ENCODE results near the gene SUFU. TPM values are rescaled to one million over a fixed set of nuclear protein-coding genes. Genes with fewer than 3 reads are reported as not detected.
A peak's percentile ranks its signal among the peaks of the same experiment; 100 is the strongest.

SUFU gene
- total and polyA plus RNA-seq, 2 experiments from 2014 or later, result 2.8 to 5.6 TPM

DNA sequence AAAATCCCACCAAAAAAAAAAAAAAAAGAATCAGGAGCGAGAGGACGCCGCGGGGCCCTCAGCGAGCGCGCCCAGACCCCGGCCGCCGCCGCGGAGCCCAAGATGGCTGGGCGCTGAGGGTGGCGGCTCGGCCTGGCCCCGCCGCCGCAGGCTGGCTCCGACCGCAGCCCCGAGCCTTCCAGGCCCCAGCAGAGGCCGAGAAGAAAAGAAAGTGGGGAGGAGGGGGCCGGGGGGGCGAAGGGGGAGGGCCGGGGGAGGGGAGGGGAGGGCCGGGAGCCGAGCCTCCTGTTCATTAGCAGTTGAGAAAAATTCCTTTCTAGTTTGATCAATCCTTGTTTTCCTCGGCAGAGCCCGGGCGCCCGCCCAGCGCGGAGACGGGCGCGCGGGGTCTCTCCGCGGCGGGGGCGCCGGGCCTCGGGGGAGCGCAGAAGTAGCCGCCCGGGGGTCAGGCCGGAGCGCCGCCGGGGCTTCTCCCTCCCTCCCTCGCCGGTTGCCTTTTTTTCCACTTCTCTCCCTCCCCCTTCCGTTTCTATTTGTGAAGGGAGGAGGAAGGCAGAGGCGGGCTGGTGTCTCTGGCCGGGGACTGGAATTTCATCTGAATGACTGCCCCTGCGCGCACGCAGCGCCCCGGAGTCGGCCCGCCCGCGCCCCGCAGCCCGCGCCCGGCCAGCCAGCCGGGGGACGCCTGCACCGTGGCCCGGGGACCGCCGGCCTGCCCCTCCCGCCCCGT is 139.7 kb downstream of the SUFU start:
- Histone ChIP-seq H3K9me2 (ENCODE audit: insufficient read depth) (no peaks in the 10 kb centered on the region), H3K27me3 (ENCODE audit: insufficient read depth) (0 out of 2 replicates have a peak, but pooled peaks cover 3% of the 10 kb centered on the region), H3F3A (replicated peaks; ENCODE audit: low read depth) (peaks cover 13% of the 10 kb centered on the region), H3K79me2 (replicated peaks; ENCODE audit: insufficient read depth) (peaks cover 35% of the 10 kb centered on the region), H4K20me1 (replicated peaks; ENCODE audit: insufficient read depth) (peaks cover 13% of the 10 kb centered on the region; the same call in 1 of the 2 replicates), H3K27ac (ENCODE audit: low read depth) (peak overlapping the region; percentile 92), H2AFZ (peak overlapping the region; percentile 91; the same call in 1 of the 2 replicates), H3K4me1 (ENCODE audit: insufficient read depth) (peaks cover 18% of the 10 kb centered on the region), H3K4me3 (peak overlapping the region; percentile 86), H3K4me2 (peak overlapping the region; percentile 95), H3K36me3 (ENCODE audit: insufficient read depth) (no peaks in the 10 kb centered on the region)
- peaks cover 26% of the 10 kb centered on the region for H3K4me1 Mint-ChIP-seq
- peaks cover 21% of the 10 kb centered on the region for H3K27me3 Mint-ChIP-seq (ENCODE audit: insufficient read depth, low read depth, poor library complexity)
- ATAC-seq, result peak; percentile 20
- TF ChIP-seq POLR2AphosphoS5 (IDR thresholded peaks at IDR 0.05; ENCODE audit: low read depth) (peak; percentile 23; the same call in 1 of the 2 replicates), ZNF114 (CRISPR knock-in tag; IDR thresholded peaks at IDR 0.05) (no peak)
- no peaks in the 10 kb centered on the region; the same call in 2 of the 3 replicates for H3K36me3 Mint-ChIP-seq (ENCODE audit: low read depth)
- H3K27ac Mint-ChIP-seq, result 0 out of 2 replicates have a peak overlapping the region, but pooled peaks have one; percentile 94
- peak; percentile 76 for DNase-seq (ENCODE audit: low spot score)
- H3K4me3 Mint-ChIP-seq, result peak overlapping the region; percentile 92
- no peaks in the 10 kb centered on the region for H3K9me3 Mint-ChIP-seq

DNA sequence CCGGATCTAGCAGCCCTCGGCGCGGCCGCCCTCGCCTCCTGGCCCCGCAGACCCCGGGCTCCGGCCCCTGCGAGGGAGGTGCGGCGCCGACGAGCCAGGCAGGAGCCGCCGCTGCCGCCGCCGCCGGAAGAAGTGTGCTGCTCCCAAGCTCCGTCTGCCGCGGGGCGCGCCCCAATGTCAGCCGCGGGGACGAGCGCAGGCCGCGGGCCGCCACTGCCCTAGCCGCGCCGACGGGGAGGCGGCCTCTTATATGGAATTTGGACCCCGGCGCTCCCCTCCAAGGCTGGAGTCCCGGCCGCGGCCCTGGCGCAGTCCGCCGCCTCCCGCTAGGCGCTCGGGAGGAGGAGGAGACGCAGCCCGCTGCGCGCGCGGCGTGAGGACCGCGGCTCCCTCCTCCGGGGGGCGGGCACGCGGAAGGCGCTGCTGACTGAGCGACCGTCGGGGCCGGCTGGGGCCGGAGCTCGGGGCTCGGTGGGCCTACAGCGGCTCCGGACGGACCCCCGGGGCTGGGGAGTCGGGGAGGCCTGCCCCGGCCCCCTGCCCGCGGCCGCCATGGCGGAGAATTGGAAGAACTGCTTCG is 140.4 kb downstream of the SUFU start, which contains the start of gene TRIM8:
Gene TRIM8 (plus strand): TSS at position 414 of the 580 bp plus-strand sequence. CDS start 139 bp downstream, at position 553.
- Histone ChIP-seq H4K20me1 (replicated peaks; ENCODE audit: insufficient read depth) (peaks cover 13% of the 10 kb centered on the region; the same call in 1 of the 2 replicates), H3K9me2 (ENCODE audit: insufficient read depth) (no peaks in the 10 kb centered on the region), H3K4me2 (peak within 1 kb of the TSS; percentile 95), H3K4me1 (ENCODE audit: insufficient read depth) (peaks cover 18% of the 10 kb centered on the region), H2AFZ (peak within 1 kb of the TSS; percentile 47), H3K27ac (ENCODE audit: low read depth) (peak within 1 kb of the TSS; percentile 92), H3K4me3 (peak within 1 kb of the TSS; percentile 86), H3F3A (replicated peaks; ENCODE audit: low read depth) (peaks cover 12% of the 10 kb centered on the region; the same call in 1 of the 2 replicates), H3K27me3 (ENCODE audit: insufficient read depth) (0 out of 2 replicates have a peak, but pooled peaks cover 3% of the 10 kb centered on the region), H3K79me2 (replicated peaks; ENCODE audit: insufficient read depth) (peaks cover 41% of the 10 kb centered on the region), H3K36me3 (ENCODE audit: insufficient read depth) (no peaks in the 10 kb centered on the region)
- Mint-ChIP-seq H3K9me3 (no peaks in the 10 kb centered on the region), H3K4me1 (peaks cover 33% of the 10 kb centered on the region), H3K36me3 (ENCODE audit: low read depth) (no peaks in the 10 kb centered on the region; the same call in 2 of the 3 replicates), H3K27me3 (ENCODE audit: insufficient read depth, low read depth, poor library complexity) (peaks cover 25% of the 10 kb centered on the region), H3K4me3 (peak within 1 kb of the TSS; percentile 95), H3K27ac (no peak within 1 kb of the TSS; the same call in 1 of the 2 replicates)
- DNase-seq (ENCODE audit: low spot score) (peak; percentile 67), ATAC-seq (peak; percentile 1; the same call in 2 of the 3 replicates)
- no peak for TF ChIP-seq EZH2 (IDR thresholded peaks at IDR 0.05; ENCODE audit: low read depth, unreplicated experiment)
- TF ChIP-seq ZNF114 (CRISPR knock-in tag; IDR thresholded peaks at IDR 0.05), result no peak
- TF ChIP-seq, protein P1, sequence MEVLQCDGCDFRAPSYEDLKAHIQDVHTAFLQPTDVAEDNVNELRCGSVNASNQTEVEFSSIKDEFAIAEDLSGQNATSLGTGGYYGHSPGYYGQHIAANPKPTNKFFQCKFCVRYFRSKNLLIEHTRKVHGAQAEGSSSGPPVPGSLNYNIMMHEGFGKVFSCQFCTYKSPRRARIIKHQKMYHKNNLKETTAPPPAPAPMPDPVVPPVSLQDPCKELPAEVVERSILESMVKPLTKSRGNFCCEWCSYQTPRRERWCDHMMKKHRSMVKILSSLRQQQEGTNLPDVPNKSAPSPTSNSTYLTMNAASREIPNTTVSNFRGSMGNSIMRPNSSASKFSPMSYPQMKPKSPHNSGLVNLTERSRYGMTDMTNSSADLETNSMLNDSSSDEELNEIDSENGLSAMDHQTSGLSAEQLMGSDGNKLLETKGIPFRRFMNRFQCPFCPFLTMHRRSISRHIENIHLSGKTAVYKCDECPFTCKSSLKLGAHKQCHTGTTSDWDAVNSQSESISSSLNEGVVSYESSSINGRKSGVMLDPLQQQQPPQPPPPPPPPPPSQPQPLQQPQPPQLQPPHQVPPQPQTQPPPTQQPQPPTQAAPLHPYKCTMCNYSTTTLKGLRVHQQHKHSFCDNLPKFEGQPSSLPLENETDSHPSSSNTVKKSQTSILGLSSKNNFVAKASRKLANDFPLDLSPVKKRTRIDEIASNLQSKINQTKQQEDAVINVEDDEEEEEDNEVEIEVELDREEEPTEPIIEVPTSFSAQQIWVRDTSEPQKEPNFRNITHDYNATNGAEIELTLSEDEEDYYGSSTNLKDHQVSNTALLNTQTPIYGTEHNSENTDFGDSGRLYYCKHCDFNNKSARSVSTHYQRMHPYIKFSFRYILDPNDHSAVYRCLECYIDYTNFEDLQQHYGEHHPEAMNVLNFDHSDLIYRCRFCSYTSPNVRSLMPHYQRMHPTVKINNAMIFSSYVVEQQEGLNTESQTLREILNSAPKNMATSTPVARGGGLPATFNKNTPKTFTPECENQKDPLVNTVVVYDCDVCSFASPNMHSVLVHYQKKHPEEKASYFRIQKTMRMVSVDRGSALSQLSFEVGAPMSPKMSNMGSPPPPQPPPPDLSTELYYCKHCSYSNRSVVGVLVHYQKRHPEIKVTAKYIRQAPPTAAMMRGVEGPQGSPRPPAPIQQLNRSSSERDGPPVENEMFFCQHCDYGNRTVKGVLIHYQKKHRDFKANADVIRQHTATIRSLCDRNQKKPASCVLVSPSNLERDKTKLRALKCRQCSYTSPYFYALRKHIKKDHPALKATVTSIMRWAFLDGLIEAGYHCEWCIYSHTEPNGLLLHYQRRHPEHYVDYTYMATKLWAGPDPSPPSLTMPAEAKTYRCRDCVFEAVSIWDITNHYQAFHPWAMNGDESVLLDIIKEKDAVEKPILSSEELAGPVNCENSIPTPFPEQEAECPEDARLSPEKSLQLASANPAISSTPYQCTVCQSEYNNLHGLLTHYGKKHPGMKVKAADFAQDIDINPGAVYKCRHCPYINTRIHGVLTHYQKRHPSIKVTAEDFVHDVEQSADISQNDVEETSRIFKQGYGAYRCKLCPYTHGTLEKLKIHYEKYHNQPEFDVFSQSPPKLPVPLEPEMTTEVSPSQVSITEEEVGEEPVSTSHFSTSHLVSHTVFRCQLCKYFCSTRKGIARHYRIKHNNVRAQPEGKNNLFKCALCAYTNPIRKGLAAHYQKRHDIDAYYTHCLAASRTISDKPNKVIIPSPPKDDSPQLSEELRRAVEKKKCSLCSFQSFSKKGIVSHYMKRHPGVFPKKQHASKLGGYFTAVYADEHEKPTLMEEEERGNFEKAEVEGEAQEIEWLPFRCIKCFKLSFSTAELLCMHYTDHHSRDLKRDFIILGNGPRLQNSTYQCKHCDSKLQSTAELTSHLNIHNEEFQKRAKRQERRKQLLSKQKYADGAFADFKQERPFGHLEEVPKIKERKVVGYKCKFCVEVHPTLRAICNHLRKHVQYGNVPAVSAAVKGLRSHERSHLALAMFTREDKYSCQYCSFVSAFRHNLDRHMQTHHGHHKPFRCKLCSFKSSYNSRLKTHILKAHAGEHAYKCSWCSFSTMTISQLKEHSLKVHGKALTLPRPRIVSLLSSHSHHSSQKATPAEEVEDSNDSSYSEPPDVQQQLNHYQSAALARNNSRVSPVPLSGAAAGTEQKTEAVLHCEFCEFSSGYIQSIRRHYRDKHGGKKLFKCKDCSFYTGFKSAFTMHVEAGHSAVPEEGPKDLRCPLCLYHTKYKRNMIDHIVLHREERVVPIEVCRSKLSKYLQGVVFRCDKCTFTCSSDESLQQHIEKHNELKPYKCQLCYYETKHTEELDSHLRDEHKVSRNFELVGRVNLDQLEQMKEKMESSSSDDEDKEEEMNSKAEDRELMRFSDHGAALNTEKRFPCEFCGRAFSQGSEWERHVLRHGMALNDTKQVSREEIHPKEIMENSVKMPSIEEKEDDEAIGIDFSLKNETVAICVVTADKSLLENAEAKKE (CRISPR knock-in tag; IDR thresholded peaks at IDR 0.05), result no peak
- no peak for TF ChIP-seq POLR2AphosphoS5 (IDR thresholded peaks at IDR 0.05; ENCODE audit: low read depth)
- TF ChIP-seq, protein P2, sequence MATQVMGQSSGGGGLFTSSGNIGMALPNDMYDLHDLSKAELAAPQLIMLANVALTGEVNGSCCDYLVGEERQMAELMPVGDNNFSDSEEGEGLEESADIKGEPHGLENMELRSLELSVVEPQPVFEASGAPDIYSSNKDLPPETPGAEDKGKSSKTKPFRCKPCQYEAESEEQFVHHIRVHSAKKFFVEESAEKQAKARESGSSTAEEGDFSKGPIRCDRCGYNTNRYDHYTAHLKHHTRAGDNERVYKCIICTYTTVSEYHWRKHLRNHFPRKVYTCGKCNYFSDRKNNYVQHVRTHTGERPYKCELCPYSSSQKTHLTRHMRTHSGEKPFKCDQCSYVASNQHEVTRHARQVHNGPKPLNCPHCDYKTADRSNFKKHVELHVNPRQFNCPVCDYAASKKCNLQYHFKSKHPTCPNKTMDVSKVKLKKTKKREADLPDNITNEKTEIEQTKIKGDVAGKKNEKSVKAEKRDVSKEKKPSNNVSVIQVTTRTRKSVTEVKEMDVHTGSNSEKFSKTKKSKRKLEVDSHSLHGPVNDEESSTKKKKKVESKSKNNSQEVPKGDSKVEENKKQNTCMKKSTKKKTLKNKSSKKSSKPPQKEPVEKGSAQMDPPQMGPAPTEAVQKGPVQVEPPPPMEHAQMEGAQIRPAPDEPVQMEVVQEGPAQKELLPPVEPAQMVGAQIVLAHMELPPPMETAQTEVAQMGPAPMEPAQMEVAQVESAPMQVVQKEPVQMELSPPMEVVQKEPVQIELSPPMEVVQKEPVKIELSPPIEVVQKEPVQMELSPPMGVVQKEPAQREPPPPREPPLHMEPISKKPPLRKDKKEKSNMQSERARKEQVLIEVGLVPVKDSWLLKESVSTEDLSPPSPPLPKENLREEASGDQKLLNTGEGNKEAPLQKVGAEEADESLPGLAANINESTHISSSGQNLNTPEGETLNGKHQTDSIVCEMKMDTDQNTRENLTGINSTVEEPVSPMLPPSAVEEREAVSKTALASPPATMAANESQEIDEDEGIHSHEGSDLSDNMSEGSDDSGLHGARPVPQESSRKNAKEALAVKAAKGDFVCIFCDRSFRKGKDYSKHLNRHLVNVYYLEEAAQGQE (IDR thresholded peaks at IDR 0.05; ENCODE audit: unreplicated experiment), result no peak
- TF ChIP-seq, protein P3, sequence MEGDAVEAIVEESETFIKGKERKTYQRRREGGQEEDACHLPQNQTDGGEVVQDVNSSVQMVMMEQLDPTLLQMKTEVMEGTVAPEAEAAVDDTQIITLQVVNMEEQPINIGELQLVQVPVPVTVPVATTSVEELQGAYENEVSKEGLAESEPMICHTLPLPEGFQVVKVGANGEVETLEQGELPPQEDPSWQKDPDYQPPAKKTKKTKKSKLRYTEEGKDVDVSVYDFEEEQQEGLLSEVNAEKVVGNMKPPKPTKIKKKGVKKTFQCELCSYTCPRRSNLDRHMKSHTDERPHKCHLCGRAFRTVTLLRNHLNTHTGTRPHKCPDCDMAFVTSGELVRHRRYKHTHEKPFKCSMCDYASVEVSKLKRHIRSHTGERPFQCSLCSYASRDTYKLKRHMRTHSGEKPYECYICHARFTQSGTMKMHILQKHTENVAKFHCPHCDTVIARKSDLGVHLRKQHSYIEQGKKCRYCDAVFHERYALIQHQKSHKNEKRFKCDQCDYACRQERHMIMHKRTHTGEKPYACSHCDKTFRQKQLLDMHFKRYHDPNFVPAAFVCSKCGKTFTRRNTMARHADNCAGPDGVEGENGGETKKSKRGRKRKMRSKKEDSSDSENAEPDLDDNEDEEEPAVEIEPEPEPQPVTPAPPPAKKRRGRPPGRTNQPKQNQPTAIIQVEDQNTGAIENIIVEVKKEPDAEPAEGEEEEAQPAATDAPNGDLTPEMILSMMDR (conservative IDR thresholded peaks at IDR 0.05; ENCODE audit: low read depth in 2 of 2), result no peak
- TF ChIP-seq CREB1 (CRISPR knock-in tag; IDR thresholded peaks at IDR 0.05; ENCODE audit: low read depth), result no peak
